Measurements from ENCODE around the gene CD40LG.

CD40LG gene

GRCh38 chrX:136697156-136697555 is 49.2 kb downstream of the CD40LG start:
- DNase-seq (ENCODE audit: low spot score): no peak

- no peak for DNase-seq (ENCODE audit: low spot score)
These were observed 60.4 kb downstream of the CD40LG start for GRCh38 chrX:136708348-136708747.

All from iPS-NIHi11 (cell line).